HCT116 (cell line): Measurements from ENCODE around the gene FGFR3. TPM values are rescaled to one million over a fixed set of nuclear protein-coding genes. Genes with fewer than 3 reads are reported as not detected.

ENCODE experiments used
- ATAC-seq: fragments of 200-7000 bp; cut with Tn5 transposase; 2 replicates; pipeline ENCODE4 v1.9.1; 2020; ENCODE audit warnings: mild to moderate bottlenecking, moderate library complexity
- BruUV-seq: library from RNA; stranded (reverse); fragments of 400-500 nt; replicated peaks from 2 replicates; lab custom pipeline; 2021; lab: Mats Ljungman, UMichigan
- CTCF ChIA-PET: fragments of 300-600 bp; sonication (Branson Sonifier 250); formaldehyde crosslinking; loops from one replicate; lab custom pipeline; 2021; ENCODE audit warnings: antibody characterized with exemption; lab: Charles Lee
- POLR2A ChIA-PET: fragments of 300-600, 350-600 bp; sonication (Branson Sonifier 250); formaldehyde crosslinking; loops from one replicate; lab custom pipeline; 2021; ENCODE audit warnings: antibody characterized with exemption; lab: Charles Lee
- RAD21 ChIA-PET, 2 experiments: fragments of 300-600 bp; sonication (Branson Sonifier 250); formaldehyde crosslinking; loops; one replicate each; lab custom pipeline; 2023; ENCODE audit warnings: low total read pairs in 2 of 2; ENCODE audit not compliant: uncharacterized antibody in 2 of 2, unreplicated experiment in 2 of 2, low non-redundant PET in 1 of 2; lab: Charles Lee
- DNase-seq: peaks from one replicate; pipeline ENCODE4 v3.0.0-alpha.2; 2010; ENCODE audit warnings: low read depth, low spot score
- H2AFZ ChIP-seq: fragments of 200-600 bp; shearing (Covaris generic), sonication (generic); 2 replicates; pipeline ENCODE4 v1.6.1; 2017; ENCODE audit warnings: low read depth, mixed run types, mixed read lengths, antibody characterized with exemption, low read length; ENCODE audit not compliant: poor library complexity, severe bottlenecking
- H3K27ac ChIP-seq: 2 replicates; pipeline ENCODE4 v1.5.1; 2012; ENCODE audit warnings: low read depth, low read length
- H3K27me3 ChIP-seq: fragments of 200-600 bp; sonication (generic); 2 replicates; pipeline ENCODE4 v1.6.1; 2016; ENCODE audit warnings: mixed run types, low read length, mixed read lengths; ENCODE audit not compliant: insufficient read depth
- H3K36me3 ChIP-seq, 2 experiments: fragments of 200-500 bp in 1 of 2; fragments of 200-600 bp in 1 of 2; sonication (Bioruptor generic) in 1 of 2; sonication (generic) in 1 of 2; 2 replicates each; pipeline versions ENCODE4 v1.5.1 to v1.6.1; 2014 to 2016; ENCODE audit warnings: low read length in 2 of 2, inconsistent platforms in 1 of 2, mixed read lengths in 1 of 2, mixed run types in 1 of 2; ENCODE audit not compliant: insufficient read depth in 2 of 2, control insufficient read depth in 1 of 2
- H3K4me1 ChIP-seq, 2 experiments: fragments of 200-600 bp in 1 of 2; sonication (generic) in 1 of 2; 2 replicates each; pipeline versions ENCODE4 v1.5.1 to v1.6.1; 2012 to 2017; ENCODE audit warnings: low read length in 2 of 2, inconsistent platforms in 1 of 2, mild to moderate bottlenecking in 1 of 2, mixed read lengths in 1 of 2, mixed run types in 1 of 2, moderate library complexity in 1 of 2; ENCODE audit not compliant: insufficient read depth in 2 of 2, control insufficient read depth in 1 of 2
- H3K4me2 ChIP-seq: fragments of 200-600 bp; sonication (generic); 2 replicates; pipeline ENCODE4 v1.6.1; 2017; ENCODE audit warnings: mixed run types, low read length, mixed read lengths
- H3K4me3 ChIP-seq, 2 experiments: fragments of 200-600 bp in 1 of 2; sonication (generic) in 1 of 2; replicated peaks in 1 of 2; 2 replicates each; pipeline ENCODE4 v1.5.1; 2011 to 2016; ENCODE audit warnings: low read length in 2 of 2, control low read depth in 1 of 2, low read depth in 1 of 2, mild to moderate bottlenecking in 1 of 2, mixed read lengths in 1 of 2, mixed run types in 1 of 2
- H3K79me2 ChIP-seq: fragments of 200-600 bp; sonication (generic); 2 replicates; pipeline ENCODE4 v1.6.1; 2017; ENCODE audit warnings: mild to moderate bottlenecking, mixed run types, low read length, moderate library complexity, mixed read lengths; ENCODE audit not compliant: insufficient read depth
- H3K9ac ChIP-seq: fragments of 200-600 bp; sonication (generic); 2 replicates; pipeline ENCODE4 v1.6.1; 2016; ENCODE audit warnings: low read length, mixed read lengths
- H3K9me2 ChIP-seq: fragments of 200-600 bp; sonication (generic), shearing (Covaris generic); 2 replicates; pipeline ENCODE4 v1.6.1; 2017; ENCODE audit warnings: mixed run types, mild to moderate bottlenecking, moderate library complexity; ENCODE audit not compliant: insufficient read depth
- H3K9me3 ChIP-seq, 2 experiments: fragments of 200-500 bp in 1 of 2; fragments of 200-600 bp in 1 of 2; sonication (Bioruptor generic) in 1 of 2; sonication (generic) in 1 of 2; 2 replicates each; pipeline ENCODE4 v1.6.1; 2014 to 2017; ENCODE audit warnings: low read length in 2 of 2, mixed read lengths in 2 of 2, inconsistent platforms in 1 of 2, low read depth in 1 of 2, mild to moderate bottlenecking in 1 of 2, mixed run types in 1 of 2, moderate library complexity in 1 of 2; ENCODE audit not compliant: control insufficient read depth in 1 of 2, insufficient read depth in 1 of 2
- H4K20me1 ChIP-seq: fragments of 200-600 bp; sonication (generic), shearing (Covaris generic); 2 replicates; pipeline ENCODE4 v1.6.1; 2017; ENCODE audit warnings: mixed run types, mild to moderate bottlenecking, moderate library complexity; ENCODE audit not compliant: insufficient read depth
- CBX3 ChIP-seq: IDR thresholded peaks from 2 replicates; pipeline ENCODE4 v1.6.1; 2012; ENCODE audit warnings: low read depth
- CEBPB ChIP-seq: IDR thresholded peaks from 2 replicates; pipeline ENCODE4 v1.6.1; 2012; ENCODE audit warnings: low read depth
- CTCF ChIP-seq, 3 experiments: fragments of 200-600 bp in 1 of 3; sonication (generic) in 1 of 3; IDR thresholded peaks in 2 of 3; conservative IDR thresholded peaks in 1 of 3; 2 replicates each; pipeline ENCODE4 v1.5.1; 2012 to 2017; ENCODE audit warnings: low read depth in 2 of 3, low read length in 2 of 3, antibody characterized with exemption in 1 of 3, borderline replicate concordance in 1 of 3, control low read depth in 1 of 3, mild to moderate bottlenecking in 1 of 3, mixed read lengths in 1 of 3, mixed run types in 1 of 3, moderate library complexity in 1 of 3; ENCODE audit not compliant: insufficient read depth in 1 of 3
- POLR2AphosphoS5 ChIP-seq: IDR thresholded peaks from 2 replicates; pipeline ENCODE4 v1.6.1; 2011; ENCODE audit warnings: mild to moderate bottlenecking, low read depth, low read length, moderate library complexity
- RAD21 ChIP-seq: IDR thresholded peaks from 2 replicates; pipeline ENCODE4 v1.6.1; 2012; ENCODE audit warnings: low read depth, mild to moderate bottlenecking
- REST ChIP-seq: IDR thresholded peaks from 2 replicates; pipeline ENCODE4 v1.6.1; 2012; ENCODE audit warnings: low read depth
- SP1 ChIP-seq: IDR thresholded peaks from 2 replicates; pipeline ENCODE4 v1.6.1; 2012; ENCODE audit warnings: low read depth
- TCF7L2 ChIP-seq: IDR thresholded peaks from 2 replicates; pipeline ENCODE4 v1.7.0; 2011; ENCODE audit warnings: borderline replicate concordance, inconsistent platforms; ENCODE audit not compliant: insufficient read depth, insufficient read length; ENCODE audit errors: extremely low read depth
- YY1 ChIP-seq: IDR thresholded peaks from 2 replicates; pipeline ENCODE4 v1.6.1; 2011; ENCODE audit warnings: low read length, low read depth, moderate library complexity, mild to moderate bottlenecking; ENCODE audit not compliant: insufficient replicate concordance; ENCODE audit errors: extremely low read depth
- ZBTB33 ChIP-seq: IDR thresholded peaks from 2 replicates; pipeline ENCODE4 v1.6.1; 2011; ENCODE audit warnings: mild to moderate bottlenecking, low read length, moderate library complexity; ENCODE audit not compliant: insufficient replicate concordance; ENCODE audit errors: extremely low read depth
- ZNF274 ChIP-seq: fragments of 200-500 bp; sonication (Bioruptor generic); IDR thresholded peaks from 2 replicates; pipeline ENCODE4 v1.6.1; 2014; ENCODE audit warnings: mild to moderate bottlenecking, low read depth, low read length, inconsistent platforms
- intact Hi-C: fragments of 100-400 bp; cut with micrococcal nuclease; formaldehyde crosslinking; loops from 2 replicates; pipeline ENCODE4 v1.10.0; 2022
- total RNA-seq: library from RNA; stranded (reverse); gene quantifications from one replicate; pipeline ENCODE4 v1.2.1, GENCODE V29; 2021; ENCODE audit not compliant: unreplicated experiment

FGFR3 gene
- total RNA-seq, 1 experiment from 2014 or later = 31.7 TPM

GRCh38 chr4:1802151-1802715, 9.1 kb downstream of the FGFR3 start (continued):
- TF ChIP-seq ZBTB33 (no peak), REST (no peak)

- CTCF ChIA-PET = no interaction called here
- intact Hi-C loops = no loop called here
- Histone ChIP-seq H3K9me3 (no peaks in the 10 kb centered on the region), H3K4me2 (no peak overlapping the region), H3K4me1 (no peaks in the 10 kb centered on the region), H3K9ac (no peak overlapping the region), H3K27ac (no peak overlapping the region), H3K27me3 (no peaks in the 10 kb centered on the region), H2AFZ (no peak overlapping the region), H4K20me1 (no peaks in the 10 kb centered on the region), H3K79me2 (no peaks in the 10 kb centered on the region), H3K36me3 (peaks cover 0 to 2% of the 10 kb centered on the region in 2 experiments; a peak in 1 of 4 replicates), H3K9me2 (no peaks in the 10 kb centered on the region), H3K4me3 (no peak overlapping the region)
- ATAC-seq = no peak
- no TSS peak for BruUV-seq
- POLR2A ChIA-PET = no interaction called here
- RAD21 ChIA-PET = no interaction called here
- no peak for DNase-seq
- TF ChIP-seq YY1 (no peak), ZBTB33 (no peak), ZNF274 (no peak), POLR2AphosphoS5 (no peak), SP1 (no peak), TCF7L2 (no peak), CEBPB (no peak), CBX3 (no peak), CTCF (IDR thresholded peaks at IDR 0.05 in 2 of 3, conservative IDR thresholded peaks at IDR 0.05 in 1 of 3; ENCODE audit: borderline replicate concordance in 1 of 3, insufficient read depth in 1 of 3, low read depth in 2 of 3, low read length in 2 of 3) (no peak), RAD21 (no peak)
These were observed 9.8 kb downstream of the FGFR3 start for GRCh38 chr4:1802720-1803522.
